HG02610 (cell line): Measurements from ENCODE around the gene ART4.

Experiments used
- ATAC-seq: cut with Tn5 transposase; IDR thresholded peaks from one replicate; pipeline ENCODE4 v1.9.1; 2021; ENCODE audit warnings: mild to moderate bottlenecking, moderate library complexity; ENCODE audit not compliant: unreplicated experiment

The ART4 gene

DNA sequence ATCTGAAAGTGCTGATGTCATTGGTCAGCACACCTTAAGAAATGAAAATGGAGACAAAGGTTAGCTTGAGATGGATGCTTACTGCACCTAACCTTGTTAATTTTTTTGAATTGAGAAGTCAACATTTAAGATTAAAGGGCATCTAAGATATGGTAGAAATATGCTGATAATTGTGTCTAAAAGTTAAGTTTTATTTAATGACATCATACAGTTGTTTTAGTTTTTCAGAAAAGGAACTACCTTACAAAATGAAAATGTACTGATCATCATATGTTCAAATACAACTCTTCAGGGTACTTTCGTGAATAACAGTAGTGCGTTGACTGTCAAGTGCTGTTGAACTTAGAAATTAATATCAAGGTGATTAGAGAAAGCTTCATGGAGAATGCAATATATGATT lies 31.8 kb downstream of the ART4 start:
- no peak for ATAC-seq

- no peak for ATAC-seq
Observed at GRCh38 chr12:14810953-14811483, 32.3 kb downstream of the ART4 start.

DNA sequence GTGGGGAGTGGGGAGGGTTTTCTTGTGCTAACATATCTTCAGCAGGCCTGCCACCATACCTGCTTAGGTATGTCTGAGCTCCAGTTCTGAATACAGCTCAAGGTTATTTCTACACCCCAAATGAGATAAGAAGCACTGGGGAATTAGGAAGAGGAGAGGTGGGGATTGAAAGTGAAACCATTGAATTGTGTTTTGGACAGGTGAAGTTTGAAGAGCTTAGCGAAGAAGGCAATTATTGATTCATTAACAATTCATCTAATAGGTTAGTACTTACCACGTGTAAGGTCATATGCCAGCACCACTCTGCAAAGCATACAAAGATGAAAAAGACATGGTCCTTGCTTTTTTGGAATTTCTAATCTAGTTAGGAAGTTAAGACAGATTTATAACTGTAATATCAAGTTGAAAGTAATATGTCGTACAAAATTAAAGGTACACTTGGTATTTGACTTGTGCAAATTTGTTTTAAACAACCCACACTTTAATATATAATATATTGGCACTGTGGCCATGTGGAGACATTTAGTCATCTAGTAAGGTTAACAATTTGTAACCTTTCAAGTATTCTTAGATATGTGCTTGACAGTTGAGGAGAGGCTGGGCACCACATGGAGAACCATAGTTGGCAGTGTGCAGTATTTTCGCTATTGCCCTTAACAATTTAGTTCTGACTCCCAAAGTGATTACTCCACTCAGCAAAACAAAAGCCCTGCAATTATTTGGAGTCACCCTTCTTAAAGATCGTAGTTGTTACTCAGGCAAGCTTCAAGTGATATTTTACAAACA lies 33.0 kb downstream of the ART4 start:
- ATAC-seq = no peak

DNA sequence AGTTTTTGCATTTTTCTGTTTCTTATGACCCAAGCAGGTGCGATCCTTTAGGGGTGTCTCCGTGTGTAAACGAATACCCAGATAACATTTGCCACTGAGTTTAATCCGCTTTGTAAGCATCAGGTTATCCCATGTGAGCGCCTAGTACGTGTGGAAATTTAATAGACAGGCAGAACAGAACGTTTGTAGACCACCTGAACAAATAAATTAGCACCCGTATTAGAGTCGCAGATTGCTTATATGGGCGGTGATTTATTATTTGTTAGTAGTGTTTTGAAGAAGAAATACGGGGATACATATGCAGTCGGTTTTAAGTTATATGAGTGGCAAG lies 39.5 kb downstream of the ART4 start:
- ATAC-seq = peak; percentile 15

DNA sequence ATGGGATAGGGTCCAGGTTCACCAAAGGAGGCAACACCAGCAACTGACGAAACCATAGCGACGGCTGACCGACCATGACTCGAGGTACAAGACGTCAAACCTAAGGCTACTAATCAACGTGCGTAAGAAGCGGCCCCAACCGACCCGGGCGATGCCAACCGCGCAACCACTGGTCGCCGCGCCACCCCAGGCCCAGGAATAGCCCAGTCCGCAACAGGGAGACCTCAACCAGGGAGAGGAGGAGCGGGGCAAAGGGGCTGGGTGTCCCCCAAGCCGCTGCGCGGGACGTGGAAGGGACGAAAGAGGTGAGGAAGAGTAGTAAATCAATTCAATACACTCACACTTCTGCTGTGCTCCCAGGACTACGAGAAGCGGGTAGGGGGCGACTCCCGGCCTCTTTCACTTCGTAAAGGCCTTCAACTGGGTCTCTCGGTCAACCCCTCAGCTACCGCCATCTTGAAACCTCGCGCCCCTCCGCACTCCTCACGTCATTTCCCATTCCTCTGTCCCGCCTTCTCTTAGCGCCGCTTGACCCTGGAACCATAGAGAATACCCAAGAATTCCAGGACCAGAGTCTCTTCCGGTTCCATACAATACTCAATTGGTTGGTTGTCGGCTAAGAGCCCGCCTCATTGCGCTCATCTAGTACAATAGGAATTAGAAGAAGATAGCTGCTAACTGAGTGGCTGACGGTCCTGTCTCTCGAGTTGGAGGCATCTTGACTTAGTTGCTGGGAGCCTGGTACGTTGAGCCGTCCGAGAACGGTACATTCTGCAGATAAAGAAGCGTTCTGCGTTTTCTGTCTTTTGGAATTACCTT lies 40.1 kb downstream of the ART4 start, which contains the start of the genes C12orf60 and WBP11:
Gene C12orf60 (plus strand): TSS at position 660 of the 819 bp plus-strand sequence. CDS start 19,266 bp downstream, outside the sequence.
Gene WBP11 (minus strand): TSS at position 468 of the 819 bp plus-strand sequence. CDS start 2,095 bp downstream, outside the sequence.
- peak; percentile 99 for ATAC-seq

- ATAC-seq = no peak
Observed at GRCh38 chr12:14802721-14803010, 40.7 kb downstream of the ART4 start.

- ATAC-seq = no peak
Observed at GRCh38 chr12:14802247-14802646, 41.1 kb downstream of the ART4 start.

- ATAC-seq = peak; percentile 58
Observed at GRCh38 chr12:14795028-14795448, 48.3 kb downstream of the ART4 start.

DNA sequence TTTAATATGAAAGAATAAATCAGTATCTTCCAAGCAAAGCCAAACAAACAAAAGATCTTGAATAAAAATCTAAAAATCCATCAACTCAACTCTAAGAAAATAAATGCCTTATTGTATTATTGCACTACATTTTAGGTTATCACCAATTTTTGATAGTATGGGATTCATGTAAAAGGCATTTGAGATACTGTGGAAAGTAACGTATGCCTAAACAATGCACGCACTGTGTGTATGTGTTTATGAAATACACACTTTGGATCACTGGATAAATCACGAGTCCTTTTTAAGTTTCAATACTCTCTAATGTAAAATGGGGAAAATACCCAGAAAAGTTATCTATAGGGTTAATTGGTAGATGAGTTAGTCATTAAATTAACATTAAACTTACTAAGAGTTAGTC lies 57.8 kb downstream of the ART4 start:
- no peak for ATAC-seq

GRCh38 chr12:14784471-14784870 lies 58.9 kb downstream of the ART4 start:
- ATAC-seq = no peak

DNA sequence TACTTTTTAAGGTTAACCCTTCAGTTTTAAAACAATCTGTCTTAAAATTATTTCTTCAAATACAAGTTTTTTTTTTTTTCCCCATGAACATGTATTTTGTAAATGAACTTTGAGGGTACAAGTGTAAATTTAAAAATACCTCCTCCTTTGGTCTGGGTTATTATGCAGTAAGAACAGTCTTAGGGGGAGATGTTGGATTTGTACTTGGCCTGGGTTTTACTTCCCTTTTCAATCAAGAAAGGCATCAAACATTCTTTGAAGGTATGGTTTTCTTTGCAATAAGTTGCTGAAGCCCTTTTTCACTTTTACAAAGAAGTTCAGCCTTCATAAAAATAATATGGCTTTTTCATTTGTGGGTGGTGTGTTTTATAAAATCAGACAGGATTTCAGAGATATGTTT lies 60.6 kb downstream of the ART4 start:
- ATAC-seq = no peak

- ATAC-seq = no peak
Observed at GRCh38 chr12:14781563-14781962, 61.8 kb downstream of the ART4 start.

- no peak for ATAC-seq
Observed at GRCh38 chr12:14780859-14781258, 62.5 kb downstream of the ART4 start.

DNA sequence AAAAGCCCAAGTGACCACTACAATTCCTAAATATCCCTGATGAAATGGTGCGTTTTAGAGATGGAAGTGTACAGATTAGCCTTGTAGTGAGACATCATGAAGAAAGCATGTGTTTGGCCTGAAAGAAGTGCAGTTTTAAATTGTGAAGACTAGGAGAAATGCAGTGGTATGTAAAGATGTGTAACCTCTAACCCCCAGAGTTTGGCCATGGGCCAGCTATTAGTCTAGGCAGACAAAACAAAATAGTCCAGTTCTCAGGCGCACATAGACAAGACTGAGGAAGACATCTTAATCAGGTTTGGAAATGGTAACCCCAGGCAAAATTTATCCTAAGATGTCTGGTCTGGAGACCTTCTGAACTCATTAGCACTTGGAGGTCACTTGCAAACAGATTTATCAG lies 63.5 kb downstream of the ART4 start:
- no peak for ATAC-seq

DNA sequence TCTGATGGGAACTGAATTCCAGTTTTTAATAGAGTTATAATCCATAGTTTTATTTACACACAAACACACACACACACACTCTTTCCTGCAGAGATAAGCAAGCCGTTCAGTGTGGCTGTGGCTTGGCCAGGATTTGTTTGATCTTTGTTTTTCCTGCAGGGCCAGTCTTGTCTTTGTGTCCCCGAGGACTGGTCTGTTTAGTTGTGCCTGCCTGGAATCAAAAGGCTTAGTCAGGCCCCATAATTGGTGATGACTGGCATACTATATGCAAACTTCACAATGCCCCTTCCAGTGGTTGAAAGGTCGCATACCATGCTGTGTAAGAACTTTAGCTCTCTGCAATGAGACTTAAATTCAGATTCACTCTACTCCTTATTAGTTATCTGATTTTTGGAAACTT lies 66.1 kb downstream of the ART4 start:
- ATAC-seq = no peak

DNA sequence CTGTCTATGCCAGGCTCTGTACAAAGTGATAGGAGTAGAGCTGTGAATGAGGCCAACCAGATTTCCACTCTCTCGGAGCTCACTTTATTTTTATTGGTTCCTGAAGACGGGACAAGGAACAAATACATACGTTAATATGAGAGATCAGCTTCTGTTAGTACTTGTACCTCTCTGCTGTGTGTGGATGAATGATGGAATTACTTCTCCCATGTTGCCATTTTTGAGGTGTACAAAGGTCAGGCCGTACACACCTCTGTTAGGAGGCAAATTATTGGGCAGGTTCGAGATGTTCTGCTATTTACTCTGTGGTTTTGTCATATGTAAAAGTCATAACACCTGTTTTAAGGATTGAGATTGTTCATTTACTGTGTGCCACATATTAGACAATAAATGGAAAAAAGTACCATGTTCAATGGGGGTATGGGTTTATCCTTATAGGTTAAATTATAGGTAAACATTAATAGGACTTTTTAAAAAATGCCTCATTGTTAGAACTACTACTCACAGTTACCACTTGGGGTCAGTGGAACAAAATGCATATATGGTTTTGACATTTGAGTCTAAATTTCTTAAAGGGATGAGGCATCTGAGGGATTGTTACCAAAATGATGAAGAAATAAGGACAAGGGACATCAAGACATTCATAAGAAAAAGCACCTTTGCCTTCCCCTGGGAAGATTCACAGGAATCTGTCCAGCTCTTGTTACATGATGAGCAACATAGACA lies 66.9 kb downstream of the ART4 start:
- no peak for ATAC-seq

- no peak for ATAC-seq
Observed at GRCh38 chr12:14775636-14775980, 67.7 kb downstream of the ART4 start.
